Omental fat pad (tissue), 4 donors: ENCODE results near the gene LUZP2. TPM values are rescaled to one million over a fixed set of nuclear protein-coding genes. Genes with fewer than 3 reads are reported as not detected.

Experiments
- ATAC-seq: fragments of 150-250 bp; one replicate; pipeline ENCODE4 v1.9.1; 2016; ENCODE audit warnings: mild to moderate bottlenecking, moderate library complexity; ENCODE audit not compliant: low FRiP score
- DNase-seq: peaks from one replicate; pipeline ENCODE4 v3.0.0-alpha.2; 2019; ENCODE audit warnings: low spot score
- CTCF ChIP-seq, 3 donors: fragments of 450-650 bp; IDR thresholded peaks; one replicate each; pipeline ENCODE4 v1.5.1; 2016 to 2017; ENCODE audit warnings: antibody characterized with exemption in 3 of 3, mild to moderate bottlenecking in 3 of 3, moderate library complexity in 2 of 3
- total RNA-seq, 4 donors: library from RNA; depleted of rRNA; stranded (reverse); fragments of >200 nt; gene quantifications; one replicate each; pipeline ENCODE4 v1.1.0, GENCODE V29; 2016

The LUZP2 gene
- total RNA-seq, 4 donors from 2014 or later, result 0.63 TPM; not detected in 3

DNA sequence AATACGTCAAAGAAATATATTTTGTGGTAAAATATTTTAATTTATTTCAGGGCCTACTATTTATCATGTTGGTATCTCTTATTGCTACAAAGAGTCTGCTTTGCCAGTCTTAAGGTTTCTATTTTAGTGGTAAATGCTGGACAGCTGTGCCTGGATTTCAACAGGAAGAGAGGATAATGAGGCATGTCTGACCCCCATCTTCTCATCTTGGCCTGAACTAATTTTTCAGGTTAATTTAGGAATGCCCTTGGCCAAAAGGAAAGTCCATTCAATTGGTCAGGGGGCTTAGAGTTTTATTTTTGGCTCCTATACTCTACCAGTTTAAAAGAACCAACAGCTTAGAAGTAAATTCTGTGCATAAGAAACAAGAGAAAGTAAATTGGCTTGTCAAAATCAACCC lies 428.2 kb downstream of the LUZP2 start:
- DNase-seq, result no peak
- no peak for TF ChIP-seq CTCF (IDR thresholded peaks at IDR 0.05)
- no peak for ATAC-seq

DNA sequence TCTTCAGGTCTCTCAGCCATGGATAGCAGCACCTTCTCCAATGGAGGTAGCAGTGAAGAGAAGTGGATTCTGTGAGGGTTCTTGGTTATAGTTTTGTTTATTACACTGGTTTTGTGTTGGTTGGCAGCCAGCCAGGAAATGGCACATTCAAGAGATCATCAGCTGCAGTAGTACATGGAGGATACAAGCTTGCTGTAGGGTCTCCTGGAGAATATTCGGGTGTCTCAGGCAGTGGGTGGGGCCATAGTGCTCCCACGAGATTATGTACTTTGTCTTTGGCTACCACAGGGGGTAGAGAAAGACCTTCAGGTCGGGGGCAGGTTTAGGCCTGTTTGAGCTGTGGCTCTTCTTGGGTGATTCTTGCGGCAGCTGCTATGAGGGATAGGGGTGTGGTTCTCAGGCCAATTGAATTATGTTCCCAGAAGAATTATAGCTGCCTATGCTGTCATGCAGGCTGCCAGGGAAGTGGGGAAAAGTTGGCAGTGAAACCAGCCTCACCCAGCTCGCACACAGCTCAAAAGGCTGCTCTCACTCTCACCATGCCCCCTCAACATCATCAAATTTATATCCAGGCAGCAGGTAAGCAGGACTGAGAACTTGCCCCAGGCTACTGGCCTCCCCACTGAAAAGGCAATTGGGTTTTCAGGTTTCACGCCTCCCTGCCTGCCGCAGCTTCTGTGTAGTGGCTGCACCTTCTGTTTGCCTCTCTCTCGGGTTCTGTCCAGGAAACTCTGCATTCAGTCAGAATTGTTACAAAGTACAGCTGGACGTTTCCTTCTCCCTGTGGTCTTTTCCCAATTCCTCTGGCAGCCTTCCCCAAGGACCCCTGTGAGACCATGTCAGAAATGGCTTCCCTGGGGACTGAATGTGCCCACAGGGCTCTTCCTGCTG lies 435.5 kb downstream of the LUZP2 start:
- TF ChIP-seq CTCF (IDR thresholded peaks at IDR 0.05), result no peak
- no peak for ATAC-seq
- no peak for DNase-seq

DNA sequence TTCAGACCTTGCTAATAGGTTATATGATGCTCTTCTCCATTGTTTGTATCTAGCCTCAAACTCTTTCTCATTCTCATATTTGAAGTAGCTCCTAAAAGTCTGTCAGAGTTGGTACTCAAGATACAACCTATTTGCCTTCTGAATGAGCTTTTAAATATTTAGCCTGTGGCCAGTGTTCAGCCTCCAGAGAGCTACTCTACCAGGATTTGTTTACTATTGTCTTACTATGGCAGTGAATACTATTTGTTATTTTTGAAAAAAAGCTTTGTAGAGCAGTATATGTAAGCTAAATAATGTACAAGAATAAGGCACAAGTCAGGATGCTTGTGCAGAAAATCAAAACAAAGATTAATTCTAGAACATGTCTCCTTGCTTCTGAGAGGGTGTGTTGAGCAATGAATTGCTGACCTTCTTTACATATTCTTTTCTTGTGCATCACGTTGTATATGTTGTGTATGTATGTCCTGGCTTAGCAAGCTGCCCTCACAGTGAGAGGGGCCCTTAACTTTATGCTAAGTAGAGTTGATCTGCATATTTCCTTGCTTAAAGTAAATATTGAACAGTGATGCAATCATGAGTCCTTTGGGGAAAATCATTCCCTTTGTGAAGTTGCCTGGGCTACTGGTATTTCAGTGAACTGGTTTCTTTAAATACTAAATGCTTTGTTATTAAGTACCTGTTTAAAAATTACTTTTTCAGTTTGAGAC lies 438.0 kb downstream of the LUZP2 start:
- TF ChIP-seq CTCF (IDR thresholded peaks at IDR 0.05), result no peak
- DNase-seq, result no peak
- ATAC-seq, result no peak

DNA sequence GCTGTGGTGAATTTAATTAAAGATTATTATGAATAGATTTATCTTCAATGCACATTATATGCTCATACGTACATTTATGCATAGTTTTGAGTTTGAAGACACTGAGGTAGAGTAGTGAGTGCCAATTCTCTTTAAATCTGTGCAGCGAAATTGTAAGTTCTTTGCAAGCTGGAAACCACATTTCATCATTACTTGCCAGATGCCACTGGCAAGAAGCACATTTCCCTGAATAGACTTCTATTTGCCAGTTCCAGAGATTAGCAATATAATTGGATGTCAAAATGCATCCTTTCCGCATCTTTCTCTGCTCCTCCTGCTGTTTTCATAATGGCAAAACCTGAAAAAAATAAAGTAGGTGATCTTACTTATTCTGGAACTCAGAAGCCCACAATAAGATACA lies 448.0 kb downstream of the LUZP2 start:
- ATAC-seq (no peak), DNase-seq (no peak)
- TF ChIP-seq CTCF (IDR thresholded peaks at IDR 0.05), result no peak

- no peak for DNase-seq
- no peak for ATAC-seq
- no peak for TF ChIP-seq CTCF (IDR thresholded peaks at IDR 0.05)
Observed at GRCh38 chr11:24949406-24949805, 452.6 kb downstream of the LUZP2 start.

DNA sequence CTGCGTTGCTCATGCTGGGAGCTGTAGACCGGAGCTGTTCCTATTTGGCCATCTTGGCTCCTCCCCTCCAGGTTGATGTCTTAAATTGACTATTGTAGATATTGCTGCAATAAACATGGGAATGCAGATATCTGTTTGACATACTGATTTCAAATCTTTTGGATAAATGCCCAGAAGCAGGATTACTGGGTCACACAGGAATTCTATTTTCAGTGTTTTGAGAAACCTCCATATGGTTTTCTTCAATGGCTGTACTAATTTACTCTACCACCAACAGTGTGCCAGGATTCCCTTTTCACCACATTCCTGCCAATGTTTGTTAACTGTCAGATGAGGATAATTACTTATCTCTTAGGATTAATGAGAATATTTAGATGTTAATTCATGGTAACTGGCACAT lies 467.0 kb downstream of the LUZP2 start:
- TF ChIP-seq CTCF (IDR thresholded peaks at IDR 0.05), result no peak
- no peak for DNase-seq
- no peak for ATAC-seq
